Ishikawa (cell line): ENCODE measurements around the gene E2F2.

Source experiments
- CEBPB ChIP-seq: IDR thresholded peaks from 2 replicates; pipeline ENCODE4 v1.6.1; 2012
- CREB1 ChIP-seq: IDR thresholded peaks from 2 replicates; pipeline ENCODE4 v1.6.1; 2012; ENCODE audit warnings: low read depth
- EGR1 ChIP-seq: IDR thresholded peaks from 2 replicates; pipeline ENCODE4 v1.6.1; 2012
- EP300 ChIP-seq: IDR thresholded peaks from 2 replicates; pipeline ENCODE4 v1.6.1; 2012; ENCODE audit warnings: borderline replicate concordance
- FOXM1 ChIP-seq: IDR thresholded peaks from 2 replicates; pipeline ENCODE4 v1.6.1; 2012; ENCODE audit warnings: low read depth, borderline replicate concordance
- NFIC ChIP-seq: IDR thresholded peaks from 2 replicates; pipeline ENCODE4 v1.6.1; 2012
- RAD21 ChIP-seq: IDR thresholded peaks from 2 replicates; pipeline ENCODE4 v1.6.1; 2012; ENCODE audit warnings: low read depth
- TAF1 ChIP-seq: IDR thresholded peaks from 2 replicates; pipeline ENCODE4 v1.6.1; 2012; ENCODE audit warnings: low read depth, mild to moderate bottlenecking
- TCF12 ChIP-seq: IDR thresholded peaks from 2 replicates; pipeline ENCODE4 v1.6.1; 2012; ENCODE audit warnings: low read depth
- TEAD4 ChIP-seq: IDR thresholded peaks from 2 replicates; pipeline ENCODE4 v1.6.1; 2012
- YY1 ChIP-seq: IDR thresholded peaks from 2 replicates; pipeline ENCODE4 v1.6.1; 2012; ENCODE audit warnings: low read depth
- ZBTB7A ChIP-seq: IDR thresholded peaks from 2 replicates; pipeline ENCODE4 v1.6.1; 2012; ENCODE audit warnings: low read depth
- TF ChIP-seq, protein P1 (sequence below): IDR thresholded peaks from 2 replicates; pipeline ENCODE4 v1.6.1; 2012
- TF ChIP-seq, protein P2 (sequence below): IDR thresholded peaks from 2 replicates; pipeline ENCODE4 v1.6.1; 2012; ENCODE audit warnings: low read depth, mild to moderate bottlenecking
- TF ChIP-seq, protein P3 (sequence below): IDR thresholded peaks from 2 replicates; pipeline ENCODE4 v1.6.1; 2012

The E2F2 gene

DNA sequence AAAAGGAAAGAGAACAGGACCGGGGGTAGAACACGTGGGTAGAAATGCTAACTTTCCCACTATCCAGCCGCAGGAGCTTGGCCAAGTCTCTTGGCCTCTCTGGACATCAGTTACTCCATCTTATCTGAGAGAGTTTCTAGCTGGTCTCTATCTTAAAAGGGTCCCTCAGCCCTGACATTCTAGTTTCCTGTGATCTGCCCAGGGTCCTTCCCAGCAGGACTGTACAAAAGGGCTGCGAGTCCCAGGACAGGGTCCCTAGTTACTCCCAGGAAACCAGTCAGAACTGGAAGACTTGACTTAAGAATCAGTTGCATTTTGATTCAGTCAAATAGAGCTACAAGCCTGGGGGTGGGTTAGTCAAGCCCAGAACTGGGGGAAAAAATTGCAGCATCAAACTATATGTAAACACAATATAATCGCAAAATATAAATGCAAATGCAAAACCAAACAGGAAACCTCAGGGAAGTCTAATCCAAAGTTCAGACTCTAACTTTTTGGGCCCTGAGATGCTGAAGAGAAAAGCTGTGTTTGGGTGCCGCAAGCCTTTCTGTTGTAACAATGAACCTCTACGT, 49.9 kb downstream of the E2F2 start:
- no peak for TF ChIP-seq CEBPB
- TF ChIP-seq EP300: no peak
- TF ChIP-seq ZBTB7A: no peak
- no peak for TF ChIP-seq RAD21
- TF ChIP-seq YY1: no peak
- TF ChIP-seq, protein P1, sequence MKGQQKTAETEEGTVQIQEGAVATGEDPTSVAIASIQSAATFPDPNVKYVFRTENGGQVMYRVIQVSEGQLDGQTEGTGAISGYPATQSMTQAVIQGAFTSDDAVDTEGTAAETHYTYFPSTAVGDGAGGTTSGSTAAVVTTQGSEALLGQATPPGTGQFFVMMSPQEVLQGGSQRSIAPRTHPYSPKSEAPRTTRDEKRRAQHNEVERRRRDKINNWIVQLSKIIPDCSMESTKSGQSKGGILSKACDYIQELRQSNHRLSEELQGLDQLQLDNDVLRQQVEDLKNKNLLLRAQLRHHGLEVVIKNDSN: no peak
- no peak for TF ChIP-seq TAF1
- TF ChIP-seq EGR1: no peak
- no peak for TF ChIP-seq TEAD4
- TF ChIP-seq, protein P2, sequence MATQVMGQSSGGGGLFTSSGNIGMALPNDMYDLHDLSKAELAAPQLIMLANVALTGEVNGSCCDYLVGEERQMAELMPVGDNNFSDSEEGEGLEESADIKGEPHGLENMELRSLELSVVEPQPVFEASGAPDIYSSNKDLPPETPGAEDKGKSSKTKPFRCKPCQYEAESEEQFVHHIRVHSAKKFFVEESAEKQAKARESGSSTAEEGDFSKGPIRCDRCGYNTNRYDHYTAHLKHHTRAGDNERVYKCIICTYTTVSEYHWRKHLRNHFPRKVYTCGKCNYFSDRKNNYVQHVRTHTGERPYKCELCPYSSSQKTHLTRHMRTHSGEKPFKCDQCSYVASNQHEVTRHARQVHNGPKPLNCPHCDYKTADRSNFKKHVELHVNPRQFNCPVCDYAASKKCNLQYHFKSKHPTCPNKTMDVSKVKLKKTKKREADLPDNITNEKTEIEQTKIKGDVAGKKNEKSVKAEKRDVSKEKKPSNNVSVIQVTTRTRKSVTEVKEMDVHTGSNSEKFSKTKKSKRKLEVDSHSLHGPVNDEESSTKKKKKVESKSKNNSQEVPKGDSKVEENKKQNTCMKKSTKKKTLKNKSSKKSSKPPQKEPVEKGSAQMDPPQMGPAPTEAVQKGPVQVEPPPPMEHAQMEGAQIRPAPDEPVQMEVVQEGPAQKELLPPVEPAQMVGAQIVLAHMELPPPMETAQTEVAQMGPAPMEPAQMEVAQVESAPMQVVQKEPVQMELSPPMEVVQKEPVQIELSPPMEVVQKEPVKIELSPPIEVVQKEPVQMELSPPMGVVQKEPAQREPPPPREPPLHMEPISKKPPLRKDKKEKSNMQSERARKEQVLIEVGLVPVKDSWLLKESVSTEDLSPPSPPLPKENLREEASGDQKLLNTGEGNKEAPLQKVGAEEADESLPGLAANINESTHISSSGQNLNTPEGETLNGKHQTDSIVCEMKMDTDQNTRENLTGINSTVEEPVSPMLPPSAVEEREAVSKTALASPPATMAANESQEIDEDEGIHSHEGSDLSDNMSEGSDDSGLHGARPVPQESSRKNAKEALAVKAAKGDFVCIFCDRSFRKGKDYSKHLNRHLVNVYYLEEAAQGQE: no peak

DNA sequence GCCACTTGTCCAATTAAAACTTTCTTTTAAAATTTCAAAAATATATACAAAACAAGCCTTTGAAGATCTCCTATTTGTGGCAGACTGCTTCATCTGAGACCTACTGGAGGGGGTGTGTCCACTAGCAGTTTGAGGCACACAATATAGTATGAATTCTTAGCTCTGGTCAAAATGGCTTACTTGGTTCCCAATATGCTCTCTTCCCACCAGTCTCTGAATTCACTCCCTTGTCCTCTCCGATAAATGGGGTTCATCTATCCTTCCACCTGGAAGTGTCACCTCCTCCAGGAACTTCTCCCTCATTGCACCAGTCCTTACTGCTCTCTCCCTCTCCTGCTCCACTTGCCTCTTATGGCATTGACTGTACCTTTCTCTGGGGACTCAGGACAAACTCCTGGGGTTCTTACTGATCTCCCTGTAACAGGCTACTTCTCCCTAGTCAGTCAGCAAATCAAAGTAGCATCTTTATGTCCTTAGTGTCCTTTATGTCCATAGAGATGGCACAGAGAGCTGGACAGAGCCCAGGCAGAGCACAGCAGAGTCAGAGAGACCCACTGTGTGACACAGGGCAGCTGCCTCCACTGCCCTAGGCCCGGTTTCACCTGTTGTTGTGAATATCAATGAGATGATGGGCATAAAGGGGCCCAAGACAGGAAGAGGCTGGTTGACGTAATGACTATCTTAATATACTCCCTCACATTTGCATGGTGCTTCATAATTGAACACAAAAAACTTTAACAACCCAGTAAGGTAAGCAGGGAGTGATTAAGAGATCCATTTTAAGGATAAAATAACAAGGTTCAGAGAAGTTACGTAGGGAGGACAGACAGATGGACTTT, 50.6 kb downstream of the E2F2 start:
- TF ChIP-seq NFIC: no peak
- TF ChIP-seq CEBPB: no peak
- no peak for TF ChIP-seq EP300
- TF ChIP-seq ZBTB7A: no peak
- TF ChIP-seq TAF1: no peak
- no peak for TF ChIP-seq FOXM1
- TF ChIP-seq, protein P3, sequence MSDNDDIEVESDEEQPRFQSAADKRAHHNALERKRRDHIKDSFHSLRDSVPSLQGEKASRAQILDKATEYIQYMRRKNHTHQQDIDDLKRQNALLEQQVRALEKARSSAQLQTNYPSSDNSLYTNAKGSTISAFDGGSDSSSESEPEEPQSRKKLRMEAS: no peak
- no peak for TF ChIP-seq CREB1
- no peak for TF ChIP-seq TEAD4
- no peak for TF ChIP-seq RAD21
- TF ChIP-seq TCF12: no peak
- TF ChIP-seq, protein P2: no peak
- no peak for TF ChIP-seq YY1
- TF ChIP-seq EGR1: no peak
- TF ChIP-seq, protein P1: no peak

DNA sequence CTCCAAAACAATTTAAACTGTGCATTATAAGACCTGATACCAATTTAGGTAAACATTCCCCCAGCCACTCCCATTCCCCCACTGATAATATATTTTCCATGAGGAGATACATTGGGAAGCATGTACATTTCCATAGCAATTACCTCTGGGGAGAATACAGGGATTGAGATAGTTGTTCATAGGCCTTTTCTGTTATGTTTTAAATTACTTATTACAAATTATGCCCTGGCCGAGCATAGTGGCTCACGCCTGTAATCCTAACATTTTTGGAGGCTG, 51.4 kb downstream of the E2F2 start:
- TF ChIP-seq FOXM1 (no peak), NFIC (no peak), CEBPB (no peak), TEAD4 (no peak), RAD21 (no peak), YY1 (no peak), TCF12 (no peak)
- TF ChIP-seq, protein P3: no peak
- TF ChIP-seq, protein P2: no peak
- TF ChIP-seq, protein P1: no peak
